ENCODE results near the gene LHX6. TPM values are rescaled to one million over a fixed set of nuclear protein-coding genes. Genes with fewer than 3 reads are reported as not detected.

LHX6 gene
- total RNA-seq, 1 experiment from 2014 or later = 1.5 TPM

DNA sequence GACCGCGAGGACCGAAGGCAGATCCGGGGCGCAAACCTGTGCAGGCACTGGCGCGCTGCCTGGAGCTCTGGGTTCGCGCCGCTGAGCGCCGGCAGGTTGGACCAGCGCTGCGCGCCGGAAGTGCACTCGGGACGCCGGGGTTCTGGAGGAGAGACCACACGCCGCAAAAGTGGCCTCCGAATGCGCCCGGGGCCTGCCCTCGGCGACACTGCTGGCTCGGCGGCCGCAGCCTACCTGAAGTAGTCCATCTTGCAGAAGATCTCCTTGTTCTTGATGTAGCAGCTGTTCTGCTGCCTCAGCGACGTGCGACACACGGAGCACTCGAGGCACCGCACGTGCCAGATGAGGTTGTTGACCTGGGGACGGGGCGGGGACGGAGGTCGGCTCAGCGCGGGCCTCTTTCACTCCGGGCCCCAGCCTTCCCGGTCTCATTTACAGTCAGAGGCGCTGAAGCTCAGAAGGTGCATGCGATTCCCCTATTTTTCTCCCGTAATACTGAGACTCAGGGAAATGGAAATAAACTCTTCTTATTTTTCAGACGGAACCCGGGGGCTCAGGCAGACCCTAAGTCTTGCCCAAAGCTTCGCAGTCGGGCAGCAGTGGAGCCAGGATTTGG, 2.5 kb downstream of the LHX6 start (continued):
- TF ChIP-seq ATF3 (CRISPR knock-in tag; conservative IDR thresholded peaks at IDR 0.05) (no peak), ZNF423 (CRISPR knock-in tag; IDR thresholded peaks at IDR 0.05) (no peak), ZNF416 (CRISPR knock-in tag; IDR thresholded peaks at IDR 0.05) (no peak), NFE2L1 (CRISPR knock-in tag; IDR thresholded peaks at IDR 0.05) (peak; percentile 74; the same call in 1 of the 2 replicates), ZNF396 (CRISPR knock-in tag; IDR thresholded peaks at IDR 0.05; ENCODE audit: borderline replicate concordance) (no peak), CREM (CRISPR knock-in tag; IDR thresholded peaks at IDR 0.05) (no peak), ZNF512 (CRISPR knock-in tag; IDR thresholded peaks at IDR 0.05; ENCODE audit: borderline replicate concordance) (no peak), E2F1 (CRISPR knock-in tag; IDR thresholded peaks at IDR 0.05) (0 out of 2 replicates have a peak, but pooled peaks have one; percentile 71)
- TF ChIP-seq, protein P1, sequence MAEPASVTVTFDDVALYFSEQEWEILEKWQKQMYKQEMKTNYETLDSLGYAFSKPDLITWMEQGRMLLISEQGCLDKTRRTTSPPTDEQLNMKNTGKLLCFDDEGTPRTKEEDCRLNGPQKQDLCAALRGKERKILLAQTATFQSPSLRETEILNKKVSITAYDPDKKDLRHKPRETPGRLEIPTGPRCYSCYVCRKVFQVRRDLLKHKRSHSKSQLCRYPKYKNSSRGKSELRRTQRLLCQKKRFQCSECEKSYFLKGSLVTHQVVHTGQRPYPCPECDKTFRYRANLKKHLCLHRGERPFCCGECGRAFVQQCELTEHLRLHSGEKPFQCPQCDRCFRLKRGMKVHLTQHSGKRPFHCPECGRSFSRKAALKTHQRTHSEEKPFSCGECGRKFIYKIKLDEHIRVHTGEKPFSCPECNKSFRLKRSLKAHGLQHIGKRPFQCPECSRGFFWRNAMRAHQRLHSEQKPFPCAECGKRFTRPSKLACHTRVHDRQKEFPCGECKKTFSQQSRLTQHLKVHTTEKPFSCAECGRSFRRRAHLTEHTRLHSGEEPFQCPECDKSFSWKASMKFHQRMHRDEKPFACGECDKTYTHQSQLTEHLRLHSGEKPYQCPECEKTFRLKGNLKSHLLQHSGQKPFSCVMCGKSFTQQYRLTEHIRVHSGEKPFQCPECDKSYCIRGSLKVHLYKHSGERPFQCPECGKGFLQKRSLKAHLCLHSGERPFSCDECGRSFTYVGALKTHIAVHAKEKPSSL (CRISPR knock-in tag; conservative IDR thresholded peaks at IDR 0.05) = no peak
- TF ChIP-seq, protein P2, sequence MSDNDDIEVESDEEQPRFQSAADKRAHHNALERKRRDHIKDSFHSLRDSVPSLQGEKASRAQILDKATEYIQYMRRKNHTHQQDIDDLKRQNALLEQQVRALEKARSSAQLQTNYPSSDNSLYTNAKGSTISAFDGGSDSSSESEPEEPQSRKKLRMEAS (CRISPR knock-in tag; IDR thresholded peaks at IDR 0.05) = peak; percentile 95

- Mint-ChIP-seq H3K36me3 (peaks cover 5% of the 10 kb centered on the region; the same call in 1 of the 2 replicates), H3K27ac (no peak overlapping the region), H3K4me1 (peaks cover 41% of the 10 kb centered on the region), H3K9me3 (no peaks in the 10 kb centered on the region), H3K27me3 (ENCODE audit: low read depth) (peaks cover 79% of the 10 kb centered on the region), H3K4me3 (peak overlapping the region; percentile 68)
- ChIA-PET POLR2A (interaction anchor here (0.5 to 1.0 kb wide), 3 partner anchors 11 to 100 kb away, joined by 3 to 9 read pairs (median 3); no protein-coding TSS in a partner anchor), CTCF (interaction anchor here (0.9 to 2.2 kb wide), 8 partner anchors 39 to 131 kb away, joined by 3 to 10 read pairs (median 4); partner anchors contain the start of genes MRRF and RBM18)
- DNase-seq (ENCODE audit: low spot score) = no peak
- no peak for ATAC-seq
- TF ChIP-seq CTCF (IDR thresholded peaks at IDR 0.05) (no peak), ZNF219 (CRISPR knock-in tag; IDR thresholded peaks at IDR 0.05; ENCODE audit: borderline replicate concordance) (no peak), IRF1 (CRISPR knock-in tag; IDR thresholded peaks at IDR 0.05) (no peak), ZNF263 (CRISPR knock-in tag; IDR thresholded peaks at IDR 0.05; ENCODE audit: low read depth) (no peak), USF2 (CRISPR knock-in tag; IDR thresholded peaks at IDR 0.05) (no peak), NR1H2 (CRISPR knock-in tag; IDR thresholded peaks at IDR 0.05) (no peak), ZNF121 (CRISPR knock-in tag; IDR thresholded peaks at IDR 0.05) (no peak), SP1 (CRISPR knock-in tag; conservative IDR thresholded peaks at IDR 0.05) (no peak), ZNF512 (CRISPR knock-in tag; IDR thresholded peaks at IDR 0.05; ENCODE audit: borderline replicate concordance) (no peak), SMAD4 (CRISPR knock-in tag; IDR thresholded peaks at IDR 0.05) (no peak), GABPB1 (CRISPR knock-in tag; IDR thresholded peaks at IDR 0.05) (no peak)
- TF ChIP-seq, protein P3, sequence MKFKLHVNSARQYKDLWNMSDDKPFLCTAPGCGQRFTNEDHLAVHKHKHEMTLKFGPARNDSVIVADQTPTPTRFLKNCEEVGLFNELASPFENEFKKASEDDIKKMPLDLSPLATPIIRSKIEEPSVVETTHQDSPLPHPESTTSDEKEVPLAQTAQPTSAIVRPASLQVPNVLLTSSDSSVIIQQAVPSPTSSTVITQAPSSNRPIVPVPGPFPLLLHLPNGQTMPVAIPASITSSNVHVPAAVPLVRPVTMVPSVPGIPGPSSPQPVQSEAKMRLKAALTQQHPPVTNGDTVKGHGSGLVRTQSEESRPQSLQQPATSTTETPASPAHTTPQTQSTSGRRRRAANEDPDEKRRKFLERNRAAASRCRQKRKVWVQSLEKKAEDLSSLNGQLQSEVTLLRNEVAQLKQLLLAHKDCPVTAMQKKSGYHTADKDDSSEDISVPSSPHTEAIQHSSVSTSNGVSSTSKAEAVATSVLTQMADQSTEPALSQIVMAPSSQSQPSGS (CRISPR knock-in tag; IDR thresholded peaks at IDR 0.05; ENCODE audit: borderline replicate concordance, low read depth) = no peak
Observed at GRCh38 chr9:122225312-122226141, 3.2 kb downstream of the LHX6 start.

All from WTC11 (cell line).